Body of pancreas (tissue), 4 donors: ENCODE measurements around the gene RAPGEF3.

Experiments used
- POLR2A ChIP-seq, 3 donors: fragments of 450-650 bp; IDR thresholded peaks; one replicate each; pipeline ENCODE4 v1.6.1; 2016; ENCODE audit warnings: antibody characterized with exemption in 3 of 3, mild to moderate bottlenecking in 2 of 3
- TF ChIP-seq, protein P1 (sequence below), 7 experiments: fragments of 450-650 bp in 4 of 7; fragments of 200-600 bp in 3 of 7; sonication (generic) in 3 of 7; IDR thresholded peaks; one replicate each; pipeline ENCODE4 v1.5.1; 2016 to 2019; ENCODE audit warnings: antibody characterized with exemption in 7 of 7

DNA sequence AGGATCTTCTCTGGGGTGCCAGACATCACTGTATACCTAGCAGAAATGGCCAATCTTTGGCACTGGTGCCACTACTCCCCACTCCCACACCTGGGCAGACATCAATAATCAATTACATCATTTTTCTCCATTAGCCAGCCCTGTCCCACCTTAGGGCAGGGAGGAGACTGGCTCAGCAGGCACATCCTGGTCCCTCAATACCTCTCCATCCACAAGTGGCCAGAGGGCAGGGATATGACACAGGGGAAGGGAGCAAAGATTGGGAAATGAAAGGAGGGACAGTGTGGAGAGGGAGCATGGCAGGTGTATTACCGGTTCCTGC, 10.2 kb downstream of the RAPGEF3 start:
- TF ChIP-seq, protein P1, sequence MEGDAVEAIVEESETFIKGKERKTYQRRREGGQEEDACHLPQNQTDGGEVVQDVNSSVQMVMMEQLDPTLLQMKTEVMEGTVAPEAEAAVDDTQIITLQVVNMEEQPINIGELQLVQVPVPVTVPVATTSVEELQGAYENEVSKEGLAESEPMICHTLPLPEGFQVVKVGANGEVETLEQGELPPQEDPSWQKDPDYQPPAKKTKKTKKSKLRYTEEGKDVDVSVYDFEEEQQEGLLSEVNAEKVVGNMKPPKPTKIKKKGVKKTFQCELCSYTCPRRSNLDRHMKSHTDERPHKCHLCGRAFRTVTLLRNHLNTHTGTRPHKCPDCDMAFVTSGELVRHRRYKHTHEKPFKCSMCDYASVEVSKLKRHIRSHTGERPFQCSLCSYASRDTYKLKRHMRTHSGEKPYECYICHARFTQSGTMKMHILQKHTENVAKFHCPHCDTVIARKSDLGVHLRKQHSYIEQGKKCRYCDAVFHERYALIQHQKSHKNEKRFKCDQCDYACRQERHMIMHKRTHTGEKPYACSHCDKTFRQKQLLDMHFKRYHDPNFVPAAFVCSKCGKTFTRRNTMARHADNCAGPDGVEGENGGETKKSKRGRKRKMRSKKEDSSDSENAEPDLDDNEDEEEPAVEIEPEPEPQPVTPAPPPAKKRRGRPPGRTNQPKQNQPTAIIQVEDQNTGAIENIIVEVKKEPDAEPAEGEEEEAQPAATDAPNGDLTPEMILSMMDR (IDR thresholded peaks at IDR 0.05): no peak
- no peak for TF ChIP-seq POLR2A (IDR thresholded peaks at IDR 0.05)
